ENCODE data around the gene CX3CR1. TPM values are rescaled to one million over a fixed set of nuclear protein-coding genes. Genes with fewer than 3 reads are reported as not detected.

Gene CX3CR1
- total and polyA plus RNA-seq, 9 of the 15 experiments (the other 6 are each of a cell fraction or from before 2014, with no cell fraction given): 0.03 to 0.21 TPM; not detected in 7

- no peak for TF ChIP-seq ZBTB9 (CRISPR knock-in tag; IDR thresholded peaks at IDR 0.05)
- TF ChIP-seq TAF1 (IDR thresholded peaks at IDR 0.05; ENCODE audit: control insufficient read depth, extremely low read depth, insufficient read depth, low read length, severe bottlenecking): no peak
- 0 out of 2 replicates have a peak, but pooled peaks have one; percentile 66 for TF ChIP-seq NFXL1 (CRISPR knock-in tag; IDR thresholded peaks at IDR 0.05)
- TF ChIP-seq AFF1 (IDR thresholded peaks at IDR 0.05; ENCODE audit: low read depth in 1 of 2, partially characterized antibody in 2 of 2): peak in 1 of 2 experiments; percentile 11
- peak; percentile 77 for TF ChIP-seq CEBPG (CRISPR knock-in tag; IDR thresholded peaks at IDR 0.05)
- peak in 1 of 2 experiments; percentile 83; a peak in 3 of 4 replicates for TF ChIP-seq CEBPG (tag; conservative IDR thresholded peaks at IDR 0.05 in 1 of 2, IDR thresholded peaks at IDR 0.05 in 1 of 2)
- no peak for TF ChIP-seq CREB1 (IDR thresholded peaks at IDR 0.05)
- TF ChIP-seq CREB1 (CRISPR knock-in tag; IDR thresholded peaks at IDR 0.05): 0 out of 2 replicates have a peak, but pooled peaks have one; percentile 19
- peak; percentile 88 for TF ChIP-seq MAFG (tag; conservative IDR thresholded peaks at IDR 0.05)
- 0 out of 2 replicates have a peak, but pooled peaks have one; percentile 34 for TF ChIP-seq SMARCC2 (IDR thresholded peaks at IDR 0.05; ENCODE audit: low read depth)
- TF ChIP-seq EP300 (IDR thresholded peaks at IDR 0.05; ENCODE audit: low read length): peak; percentile 51
- no peak for TF ChIP-seq POLR2AphosphoS5 (IDR thresholded peaks at IDR 0.05; ENCODE audit: control insufficient read depth, insufficient read depth, low read depth, low read length)
- peak; percentile 57 for TF ChIP-seq CXXC5 (CRISPR knock-in tag; IDR thresholded peaks at IDR 0.05)
- peak; percentile 38; the same call in 1 of the 2 replicates for TF ChIP-seq SMARCA4 (IDR thresholded peaks at IDR 0.05)
- no peak for TF ChIP-seq MBD1 (CRISPR knock-in tag; IDR thresholded peaks at IDR 0.05)
- TF ChIP-seq SRSF7 (optimal IDR thresholded peaks at IDR 0.05; ENCODE audit: low read depth, low read length): no peak
Measured at GRCh38 chr3:39287216-39288164, 7.7 kb upstream of the CX3CR1 start (continued).
